Erythroblast (primary cell): ENCODE data around the gene DDX54.

Experiments
- DNase-seq, 2 experiments: peaks; one replicate each; lab custom pipeline; 2025; lab: John Stamatoyannopoulos, UW
- GATA1 ChIP-seq: IDR thresholded peaks from 2 replicates; pipeline ENCODE4 v1.6.1; 2011; ENCODE audit warnings: low read depth, mild to moderate bottlenecking, control low read depth, low read length, moderate library complexity
- POLR2A ChIP-seq: IDR thresholded peaks from 2 replicates; pipeline ENCODE4 v1.6.1; 2011; ENCODE audit warnings: mild to moderate bottlenecking, low read length

Gene DDX54

DNA sequence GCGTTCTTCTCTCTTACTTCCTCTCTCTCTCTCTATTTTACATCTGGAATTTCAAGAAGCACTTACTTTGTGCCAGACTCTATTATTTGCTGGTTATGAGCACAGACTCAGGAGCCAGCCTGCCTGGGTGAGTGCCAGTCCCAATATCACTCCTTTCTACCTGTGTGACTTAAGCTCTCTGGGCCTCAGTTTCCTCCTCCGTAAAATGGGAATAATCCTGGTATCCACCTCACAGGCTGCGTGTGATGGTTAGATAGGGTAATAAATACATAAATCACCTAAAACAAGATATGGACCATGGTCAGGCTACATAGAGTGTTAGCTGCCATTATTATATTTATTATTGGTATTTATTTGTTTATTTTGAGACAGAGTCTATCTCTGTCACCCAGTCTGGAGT, 74.0 kb downstream of the DDX54 start:
- no peak for DNase-seq
- TF ChIP-seq GATA1 (no peak), POLR2A (no peak)

DNA sequence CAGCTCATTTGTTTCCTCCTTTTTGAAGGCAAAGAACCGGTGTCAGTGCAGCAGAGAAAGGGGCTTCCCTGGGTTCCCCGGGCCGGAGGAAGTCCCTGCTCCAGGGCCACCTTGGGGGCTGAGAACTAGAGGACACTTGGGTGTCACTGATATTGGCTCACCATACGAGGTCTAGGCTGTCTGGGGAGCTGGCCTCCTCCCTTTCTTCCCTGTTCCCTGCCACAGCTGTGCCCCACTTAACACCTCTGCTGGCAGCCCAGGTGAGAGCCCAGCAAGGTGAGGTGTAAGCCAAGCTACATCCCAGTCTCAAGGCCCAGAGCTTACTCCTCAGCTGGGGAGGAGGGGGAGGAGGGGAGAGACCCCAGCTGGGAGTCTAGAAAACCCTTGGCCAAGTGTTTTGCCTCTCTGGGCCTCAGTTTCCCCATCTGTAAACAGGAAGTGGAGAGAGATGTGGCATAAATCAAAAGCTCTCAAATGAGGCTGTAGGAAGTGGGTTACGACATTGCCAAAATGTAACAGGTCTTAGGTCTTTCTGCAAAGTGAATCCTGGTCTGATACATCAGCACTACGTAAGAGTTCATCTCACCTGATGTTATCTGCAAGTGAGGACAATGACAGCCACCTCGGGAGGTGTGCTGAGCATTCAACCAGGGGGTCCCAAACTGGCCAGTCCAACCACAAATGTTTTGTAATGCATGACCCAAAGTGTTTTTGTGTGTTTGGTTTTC, 75.2 kb downstream of the DDX54 start:
- TF ChIP-seq GATA1 (no peak), POLR2A (no peak)
- no peak for DNase-seq

DNA sequence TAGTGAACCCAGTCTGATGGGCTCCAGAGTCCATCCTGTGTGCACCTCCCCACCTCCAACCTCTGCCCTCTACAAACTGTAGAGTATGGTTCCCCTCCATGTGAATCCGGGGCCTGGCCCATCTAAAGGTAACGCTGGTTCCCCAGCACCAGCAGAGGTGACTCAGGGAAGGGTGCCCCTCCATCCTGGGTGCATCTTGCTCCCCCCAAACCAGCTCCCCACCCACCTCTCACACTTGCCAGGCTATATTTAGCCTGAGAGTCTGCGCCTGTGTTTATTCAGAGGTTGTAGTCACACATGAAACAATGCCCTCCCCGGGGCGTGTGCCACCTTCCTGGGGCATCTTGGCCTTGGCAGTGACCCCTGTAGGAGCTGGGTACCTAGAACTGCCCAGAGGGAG, 75.9 kb downstream of the DDX54 start:
- no peak for DNase-seq
- TF ChIP-seq POLR2A (no peak), GATA1 (no peak)

DNA sequence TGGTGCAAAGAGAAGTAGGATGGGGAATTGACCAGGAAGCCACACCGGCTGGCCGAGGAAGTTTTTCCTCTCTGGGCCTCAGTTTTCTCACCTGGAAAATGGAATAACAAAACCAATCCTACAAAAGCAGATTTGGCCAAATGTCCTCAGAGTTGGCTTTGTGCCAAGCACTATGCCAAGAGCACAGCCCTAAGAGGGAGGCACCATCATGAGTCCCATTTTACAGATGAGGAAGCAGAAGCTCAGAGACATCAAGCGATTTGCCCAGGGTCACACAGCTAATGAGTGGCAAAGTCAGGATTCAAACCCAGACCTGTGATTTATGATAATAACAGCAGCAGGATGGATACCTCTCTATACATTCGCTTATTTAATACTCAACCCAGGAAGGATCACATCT, 77.0 kb downstream of the DDX54 start:
- TF ChIP-seq POLR2A: no peak
- TF ChIP-seq GATA1: no peak
- peak in 1 of 2 experiments; percentile 7 for DNase-seq
